ENCODE measurements around the gene FRRS1L.

DNA sequence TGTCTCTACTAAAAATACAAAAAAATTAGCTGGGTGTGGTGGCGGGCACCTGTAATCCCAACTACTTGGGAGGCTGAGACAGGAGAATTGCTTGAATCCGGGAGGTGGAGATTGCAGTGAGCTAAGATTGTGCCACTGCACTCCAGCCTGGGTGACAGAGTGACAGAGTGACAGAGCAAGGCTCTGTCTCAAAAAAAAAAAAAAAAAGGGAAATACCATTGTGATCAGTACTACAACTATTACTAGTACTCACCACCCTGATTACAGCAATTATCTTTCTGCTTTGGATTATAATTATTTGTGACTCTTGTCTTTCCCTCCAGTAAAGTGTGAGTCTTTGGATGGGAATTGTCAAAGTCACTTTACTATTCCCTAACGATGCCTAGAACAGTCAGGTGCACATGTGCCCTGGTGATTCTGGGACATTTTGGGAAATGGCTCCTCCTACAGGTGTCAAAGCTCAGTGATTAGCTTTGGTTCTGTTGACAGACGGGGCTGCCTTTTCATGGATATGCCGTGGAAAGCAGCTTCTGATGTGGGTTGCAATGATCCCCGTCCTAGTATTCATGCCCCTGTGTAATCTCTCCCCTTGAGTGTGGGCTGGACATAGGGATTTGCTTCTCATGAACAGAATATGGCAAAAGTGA, 31.8 kb upstream of the FRRS1L start:
- TF ChIP-seq GABPA (IDR thresholded peaks at IDR 0.05 in 1 of 2, conservative IDR thresholded peaks at IDR 0.05 in 1 of 2) (no peak), MAX (IDR thresholded peaks at IDR 0.05) (no peak)

Data from liver (tissue), 2 donors.